Ishikawa (cell line): ENCODE data around the gene HCRTR2.

Source experiments
- CEBPB ChIP-seq: IDR thresholded peaks from 2 replicates; pipeline ENCODE4 v1.6.1; 2012
- EP300 ChIP-seq: IDR thresholded peaks from 2 replicates; pipeline ENCODE4 v1.6.1; 2012; ENCODE audit warnings: borderline replicate concordance
- NFIC ChIP-seq: IDR thresholded peaks from 2 replicates; pipeline ENCODE4 v1.6.1; 2012
- RAD21 ChIP-seq: IDR thresholded peaks from 2 replicates; pipeline ENCODE4 v1.6.1; 2012; ENCODE audit warnings: low read depth
- TAF1 ChIP-seq: IDR thresholded peaks from 2 replicates; pipeline ENCODE4 v1.6.1; 2012; ENCODE audit warnings: low read depth, mild to moderate bottlenecking
- TCF12 ChIP-seq: IDR thresholded peaks from 2 replicates; pipeline ENCODE4 v1.6.1; 2012; ENCODE audit warnings: low read depth
- ZBTB7A ChIP-seq: IDR thresholded peaks from 2 replicates; pipeline ENCODE4 v1.6.1; 2012; ENCODE audit warnings: low read depth
- TF ChIP-seq, protein P1 (sequence below): IDR thresholded peaks from 2 replicates; pipeline ENCODE4 v1.6.1; 2012; ENCODE audit warnings: low read depth, mild to moderate bottlenecking
- TF ChIP-seq, protein P2 (sequence below): IDR thresholded peaks from 2 replicates; pipeline ENCODE4 v1.6.1; 2012

DNA sequence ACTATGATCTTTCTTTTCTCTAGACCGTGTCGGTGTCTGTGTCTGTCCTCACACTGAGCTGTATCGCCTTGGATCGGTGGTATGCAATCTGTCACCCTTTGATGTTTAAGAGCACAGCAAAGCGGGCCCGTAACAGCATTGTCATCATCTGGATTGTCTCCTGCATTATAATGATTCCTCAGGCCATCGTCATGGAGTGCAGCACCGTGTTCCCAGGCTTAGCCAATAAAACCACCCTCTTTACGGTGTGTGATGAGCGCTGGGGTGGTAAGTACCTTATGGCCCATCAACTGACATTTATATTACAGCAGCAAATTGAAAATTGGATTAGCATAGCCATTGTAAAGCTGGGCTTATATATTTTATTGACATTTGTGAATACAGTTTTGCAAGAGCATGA lies 80.8 kb downstream of the HCRTR2 start:
- TF ChIP-seq TAF1 (no peak), NFIC (no peak), ZBTB7A (no peak), EP300 (no peak), RAD21 (no peak), CEBPB (no peak), TCF12 (no peak)
- TF ChIP-seq, protein P1, sequence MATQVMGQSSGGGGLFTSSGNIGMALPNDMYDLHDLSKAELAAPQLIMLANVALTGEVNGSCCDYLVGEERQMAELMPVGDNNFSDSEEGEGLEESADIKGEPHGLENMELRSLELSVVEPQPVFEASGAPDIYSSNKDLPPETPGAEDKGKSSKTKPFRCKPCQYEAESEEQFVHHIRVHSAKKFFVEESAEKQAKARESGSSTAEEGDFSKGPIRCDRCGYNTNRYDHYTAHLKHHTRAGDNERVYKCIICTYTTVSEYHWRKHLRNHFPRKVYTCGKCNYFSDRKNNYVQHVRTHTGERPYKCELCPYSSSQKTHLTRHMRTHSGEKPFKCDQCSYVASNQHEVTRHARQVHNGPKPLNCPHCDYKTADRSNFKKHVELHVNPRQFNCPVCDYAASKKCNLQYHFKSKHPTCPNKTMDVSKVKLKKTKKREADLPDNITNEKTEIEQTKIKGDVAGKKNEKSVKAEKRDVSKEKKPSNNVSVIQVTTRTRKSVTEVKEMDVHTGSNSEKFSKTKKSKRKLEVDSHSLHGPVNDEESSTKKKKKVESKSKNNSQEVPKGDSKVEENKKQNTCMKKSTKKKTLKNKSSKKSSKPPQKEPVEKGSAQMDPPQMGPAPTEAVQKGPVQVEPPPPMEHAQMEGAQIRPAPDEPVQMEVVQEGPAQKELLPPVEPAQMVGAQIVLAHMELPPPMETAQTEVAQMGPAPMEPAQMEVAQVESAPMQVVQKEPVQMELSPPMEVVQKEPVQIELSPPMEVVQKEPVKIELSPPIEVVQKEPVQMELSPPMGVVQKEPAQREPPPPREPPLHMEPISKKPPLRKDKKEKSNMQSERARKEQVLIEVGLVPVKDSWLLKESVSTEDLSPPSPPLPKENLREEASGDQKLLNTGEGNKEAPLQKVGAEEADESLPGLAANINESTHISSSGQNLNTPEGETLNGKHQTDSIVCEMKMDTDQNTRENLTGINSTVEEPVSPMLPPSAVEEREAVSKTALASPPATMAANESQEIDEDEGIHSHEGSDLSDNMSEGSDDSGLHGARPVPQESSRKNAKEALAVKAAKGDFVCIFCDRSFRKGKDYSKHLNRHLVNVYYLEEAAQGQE = no peak
- TF ChIP-seq, protein P2, sequence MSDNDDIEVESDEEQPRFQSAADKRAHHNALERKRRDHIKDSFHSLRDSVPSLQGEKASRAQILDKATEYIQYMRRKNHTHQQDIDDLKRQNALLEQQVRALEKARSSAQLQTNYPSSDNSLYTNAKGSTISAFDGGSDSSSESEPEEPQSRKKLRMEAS = no peak
